HepG2 (cell line): ENCODE measurements around the gene NCKIPSD. TPM values are rescaled to one million over a fixed set of nuclear protein-coding genes. Genes with fewer than 3 reads are reported as not detected.

ENCODE experiments used
- AHDC1 ChIP-seq: sonication (generic); formaldehyde crosslinking; IDR thresholded peaks from 2 replicates; pipeline ENCODE4 v1.5.1; 2020; ENCODE audit warnings: mild to moderate bottlenecking, missing genetic modification reagents, borderline replicate concordance
- DNMT3B ChIP-seq: conservative IDR thresholded peaks from 2 replicates; pipeline ENCODE4 v1.6.1; 2016; ENCODE audit warnings: missing biosample characterization, control low read depth
- KLF12 ChIP-seq: sonication (generic); formaldehyde crosslinking; IDR thresholded peaks from 2 replicates; pipeline ENCODE4 v1.4.0; 2020; ENCODE audit warnings: missing genetic modification reagents, borderline replicate concordance
- MEIS1 ChIP-seq: sonication (generic); formaldehyde crosslinking; IDR thresholded peaks from 2 replicates; pipeline ENCODE4 v1.9.0; 2021; ENCODE audit warnings: mild to moderate bottlenecking, missing genetic modification reagents, moderate library complexity, borderline replicate concordance
- MIER2 ChIP-seq: IDR thresholded peaks from 2 replicates; pipeline ENCODE4 v1.6.1; 2016; ENCODE audit warnings: missing biosample characterization, missing genetic modification reagents
- NFKBIZ ChIP-seq: IDR thresholded peaks from 2 replicates; pipeline ENCODE4 v1.6.1; 2018; ENCODE audit warnings: missing genetic modification reagents, missing compliant biosample characterization
- PLRG1 ChIP-seq: fragments of 450-650 bp; conservative IDR thresholded peaks from 2 replicates; pipeline ENCODE4 v1.6.1; 2016
- SCMH1 ChIP-seq: sonication (generic); formaldehyde crosslinking; IDR thresholded peaks from 2 replicates; pipeline ENCODE4 v1.9.0; 2021; ENCODE audit warnings: missing genetic modification reagents, mild to moderate bottlenecking, borderline replicate concordance
- TBX2 ChIP-seq: sonication (generic); formaldehyde crosslinking; IDR thresholded peaks from 2 replicates; pipeline ENCODE4 v1.5.0; 2020; ENCODE audit warnings: missing genetic modification reagents, mild to moderate bottlenecking, borderline replicate concordance
- UBTF ChIP-seq: sonication (generic); formaldehyde crosslinking; IDR thresholded peaks from 2 replicates; pipeline ENCODE4 v1.4.0; 2020; ENCODE audit warnings: mild to moderate bottlenecking, missing genetic modification reagents
- ZNF446 ChIP-seq: sonication (generic); formaldehyde crosslinking; IDR thresholded peaks from 2 replicates; pipeline ENCODE4 v1.5.0; 2020; ENCODE audit warnings: mild to moderate bottlenecking, missing genetic modification reagents
- ZNF547 ChIP-seq: sonication (generic); formaldehyde crosslinking; IDR thresholded peaks from 2 replicates; pipeline ENCODE4 v1.5.1; 2020; ENCODE audit warnings: mild to moderate bottlenecking, missing genetic modification reagents
- ZSCAN9 ChIP-seq: IDR thresholded peaks from 2 replicates; pipeline ENCODE4 v1.6.1; 2016; ENCODE audit warnings: borderline replicate concordance
- polyA plus RNA-seq, 8 experiments: library from polyadenylated mRNA; depleted of rRNA in 3 of 8; stranded (reverse) in 7 of 8; unstranded in 1 of 8; fragments of >200 nt; fragmentation: Illumina TruSeq in 4 of 8; extraction: Trizol in 4 of 8; gene quantifications; 2 replicates each; pipeline versions ENCODE4 v1.2.1 to v1.2.3, GENCODE V29; 2011 to 2016; ENCODE audit warnings: low read depth in 4 of 8, missing spikeins in 1 of 8, mixed read lengths in 1 of 8; ENCODE audit not compliant: insufficient read depth in 1 of 8
- total RNA-seq, 5 experiments: library from RNA; depleted of rRNA; stranded (reverse); fragments of >200 nt; fragmentation: Illumina TruSeq; extraction: Trizol; gene quantifications; 2 replicates each; pipeline ENCODE4 v1.2.3, GENCODE V29; 2016; ENCODE audit warnings: low read depth in 1 of 5
- TF ChIP-seq, protein P1 (sequence below): sonication (generic); formaldehyde crosslinking; IDR thresholded peaks from 2 replicates; pipeline ENCODE4 v1.9.0; 2022; ENCODE audit warnings: missing genetic modification reagents, mild to moderate bottlenecking, borderline replicate concordance
- TF ChIP-seq, protein P2 (sequence below): sonication (generic); formaldehyde crosslinking; IDR thresholded peaks from 2 replicates; pipeline ENCODE4 v1.4.0; 2020; ENCODE audit warnings: missing genetic modification reagents, borderline replicate concordance
- TF ChIP-seq, protein P3 (sequence below): sonication (generic); formaldehyde crosslinking; IDR thresholded peaks from 2 replicates; pipeline ENCODE4 v1.4.0; 2020; ENCODE audit warnings: low read depth, mild to moderate bottlenecking, missing genetic modification reagents

NCKIPSD gene
- total and polyA plus RNA-seq, 2 of the 13 experiments (the other 11 are each of a cell fraction or from before 2014, with no cell fraction given): 13.5 to 35.2 TPM

- no peak for TF ChIP-seq ZNF446
- no peak for TF ChIP-seq MIER2 (CRISPR knock-in tag)
- TF ChIP-seq TBX2: peak; percentile 88; the same call in 1 of the 2 replicates
- peak; percentile 83; the same call in 1 of the 2 replicates for TF ChIP-seq AHDC1
- TF ChIP-seq, protein P1, sequence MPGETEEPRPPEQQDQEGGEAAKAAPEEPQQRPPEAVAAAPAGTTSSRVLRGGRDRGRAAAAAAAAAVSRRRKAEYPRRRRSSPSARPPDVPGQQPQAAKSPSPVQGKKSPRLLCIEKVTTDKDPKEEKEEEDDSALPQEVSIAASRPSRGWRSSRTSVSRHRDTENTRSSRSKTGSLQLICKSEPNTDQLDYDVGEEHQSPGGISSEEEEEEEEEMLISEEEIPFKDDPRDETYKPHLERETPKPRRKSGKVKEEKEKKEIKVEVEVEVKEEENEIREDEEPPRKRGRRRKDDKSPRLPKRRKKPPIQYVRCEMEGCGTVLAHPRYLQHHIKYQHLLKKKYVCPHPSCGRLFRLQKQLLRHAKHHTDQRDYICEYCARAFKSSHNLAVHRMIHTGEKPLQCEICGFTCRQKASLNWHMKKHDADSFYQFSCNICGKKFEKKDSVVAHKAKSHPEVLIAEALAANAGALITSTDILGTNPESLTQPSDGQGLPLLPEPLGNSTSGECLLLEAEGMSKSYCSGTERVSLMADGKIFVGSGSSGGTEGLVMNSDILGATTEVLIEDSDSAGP (CRISPR knock-in tag): peak; percentile 12; the same call in 1 of the 2 replicates
- no peak for TF ChIP-seq ZSCAN9 (CRISPR knock-in tag)
- TF ChIP-seq MEIS1: peak; percentile 38
- TF ChIP-seq NFKBIZ (CRISPR knock-in tag): no peak
- no peak for TF ChIP-seq SCMH1 (CRISPR knock-in tag)
- TF ChIP-seq PLRG1: no peak
- TF ChIP-seq UBTF (CRISPR knock-in tag): no peak
- TF ChIP-seq ZNF547 (CRISPR knock-in tag): no peak
- no peak for TF ChIP-seq KLF12 (CRISPR knock-in tag)
- TF ChIP-seq, protein P2, sequence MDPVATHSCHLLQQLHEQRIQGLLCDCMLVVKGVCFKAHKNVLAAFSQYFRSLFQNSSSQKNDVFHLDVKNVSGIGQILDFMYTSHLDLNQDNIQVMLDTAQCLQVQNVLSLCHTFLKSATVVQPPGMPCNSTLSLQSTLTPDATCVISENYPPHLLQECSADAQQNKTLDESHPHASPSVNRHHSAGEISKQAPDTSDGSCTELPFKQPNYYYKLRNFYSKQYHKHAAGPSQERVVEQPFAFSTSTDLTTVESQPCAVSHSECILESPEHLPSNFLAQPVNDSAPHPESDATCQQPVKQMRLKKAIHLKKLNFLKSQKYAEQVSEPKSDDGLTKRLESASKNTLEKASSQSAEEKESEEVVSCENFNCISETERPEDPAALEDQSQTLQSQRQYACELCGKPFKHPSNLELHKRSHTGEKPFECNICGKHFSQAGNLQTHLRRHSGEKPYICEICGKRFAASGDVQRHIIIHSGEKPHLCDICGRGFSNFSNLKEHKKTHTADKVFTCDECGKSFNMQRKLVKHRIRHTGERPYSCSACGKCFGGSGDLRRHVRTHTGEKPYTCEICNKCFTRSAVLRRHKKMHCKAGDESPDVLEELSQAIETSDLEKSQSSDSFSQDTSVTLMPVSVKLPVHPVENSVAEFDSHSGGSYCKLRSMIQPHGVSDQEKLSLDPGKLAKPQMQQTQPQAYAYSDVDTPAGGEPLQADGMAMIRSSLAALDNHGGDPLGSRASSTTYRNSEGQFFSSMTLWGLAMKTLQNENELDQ (CRISPR knock-in tag): no peak
- TF ChIP-seq DNMT3B (CRISPR knock-in tag): no peak
- TF ChIP-seq, protein P3, sequence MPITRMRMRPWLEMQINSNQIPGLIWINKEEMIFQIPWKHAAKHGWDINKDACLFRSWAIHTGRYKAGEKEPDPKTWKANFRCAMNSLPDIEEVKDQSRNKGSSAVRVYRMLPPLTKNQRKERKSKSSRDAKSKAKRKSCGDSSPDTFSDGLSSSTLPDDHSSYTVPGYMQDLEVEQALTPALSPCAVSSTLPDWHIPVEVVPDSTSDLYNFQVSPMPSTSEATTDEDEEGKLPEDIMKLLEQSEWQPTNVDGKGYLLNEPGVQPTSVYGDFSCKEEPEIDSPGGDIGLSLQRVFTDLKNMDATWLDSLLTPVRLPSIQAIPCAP (CRISPR knock-in tag): no peak
These were observed 61.7 kb downstream of the NCKIPSD start (continued) for GRCh38 chr3:48623851-48624547.
